Uterus (tissue), 4 donors: ENCODE results near the gene RASL10A. TPM values are rescaled to one million over a fixed set of nuclear protein-coding genes. Genes with fewer than 3 reads are reported as not detected.

Source experiments
- DNase-seq, 2 donors: peaks; one replicate each; pipeline ENCODE4 v3.0.0-alpha.2; 2019 to 2020
- H3K27ac ChIP-seq, 2 donors: fragments of 200-600 bp; sonication (generic); 1 replicate in 1 of 2; 2 replicates in 1 of 2; pipeline ENCODE4 v1.5.1; 2016 to 2018
- H3K27me3 ChIP-seq, 2 donors: fragments of 200-600 bp; sonication (generic); one replicate each; pipeline ENCODE4 v1.5.1; 2018 to 2019; ENCODE audit warnings: control low read depth in 1 of 2
- H3K36me3 ChIP-seq, 2 donors: fragments of 200-600 bp; sonication (generic); one replicate each; pipeline ENCODE4 v1.5.1; 2019; ENCODE audit warnings: control low read depth in 1 of 2
- H3K4me1 ChIP-seq, 2 donors: fragments of 200-600 bp; sonication (generic); one replicate each; pipeline ENCODE4 v1.5.1; 2018 to 2019; ENCODE audit warnings: control low read depth in 1 of 2
- H3K4me3 ChIP-seq, 2 donors: fragments of 200-600 bp; sonication (generic); 1 replicate in 1 of 2; 2 replicates in 1 of 2; pipeline ENCODE4 v1.5.1; 2018 to 2019; ENCODE audit warnings: mild to moderate bottlenecking in 1 of 2
- H3K9me3 ChIP-seq, 2 donors: fragments of 200-600 bp; sonication (generic); one replicate each; pipeline ENCODE4 v1.5.1; 2019; ENCODE audit warnings: control low read depth in 1 of 2
- CTCF ChIP-seq, 4 experiments: fragments of 200-600 bp in 2 of 4; fragments of 450-650 bp in 2 of 4; sonication (generic) in 2 of 4; IDR thresholded peaks; one replicate each; pipeline ENCODE4 v1.5.1; 2016 to 2019; ENCODE audit warnings: antibody characterized with exemption in 4 of 4, mild to moderate bottlenecking in 2 of 4, moderate library complexity in 1 of 4
- POLR2A ChIP-seq, 2 donors: fragments of 450-650 bp; IDR thresholded peaks; one replicate each; pipeline ENCODE4 v1.6.1; 2016; ENCODE audit warnings: antibody characterized with exemption in 2 of 2, mild to moderate bottlenecking in 1 of 2, moderate library complexity in 1 of 2
- intact Hi-C: fragments of 100-400 bp; cut with DNase I; formaldehyde crosslinking; loops from one replicate; pipeline ENCODE4 v1.15.1; 2023; ENCODE audit warnings: low total_unique reads
- total RNA-seq, 4 donors: library from RNA; depleted of rRNA in 3 of 4; stranded (reverse); fragments of >200 nt in 3 of 4; gene quantifications; one replicate each; pipeline versions ENCODE4 v1.1.0 to v1.2.4, GENCODE V29; 2014 to 2023
- donor health status: DM: yes; HTN: yes; CAD: no.

Gene RASL10A
- total RNA-seq, 4 donors from 2014 or later = 0.35 to 3.2 (median 0.79) TPM; not detected in 1

GRCh38 chr22:29300467-29300806 is 15.1 kb downstream of the RASL10A start:
- H3K36me3 ChIP-seq = no peaks in the 10 kb centered on the region
- no peaks in the 10 kb centered on the region for H3K27me3 ChIP-seq
- intact Hi-C loops = no loop called here
- no peaks in the 10 kb centered on the region for H3K4me1 ChIP-seq
- TF ChIP-seq POLR2A (IDR thresholded peaks at IDR 0.05) (no peak), CTCF (IDR thresholded peaks at IDR 0.05) (no peak)
- no peaks in the 10 kb centered on the region for H3K9me3 ChIP-seq
- no peak overlapping the region for H3K27ac ChIP-seq
- H3K4me3 ChIP-seq = no peak overlapping the region
- no peak for DNase-seq

- no peaks in the 10 kb centered on the region for H3K27me3 ChIP-seq
- TF ChIP-seq CTCF (IDR thresholded peaks at IDR 0.05) (no peak), POLR2A (IDR thresholded peaks at IDR 0.05) (no peak)
- no peak overlapping the region for H3K4me3 ChIP-seq
- H3K4me1 ChIP-seq = no peaks in the 10 kb centered on the region
- H3K27ac ChIP-seq = no peak overlapping the region
- intact Hi-C loops = no loop called here
- no peaks in the 10 kb centered on the region for H3K36me3 ChIP-seq
- no peak for DNase-seq
- no peaks in the 10 kb centered on the region for H3K9me3 ChIP-seq
Measured at GRCh38 chr22:29299136-29299900, 16.2 kb downstream of the RASL10A start.

- intact Hi-C loops = no loop called here
- no peaks in the 10 kb centered on the region for H3K27me3 ChIP-seq
- H3K9me3 ChIP-seq = no peaks in the 10 kb centered on the region
- no peak overlapping the region for H3K27ac ChIP-seq
- TF ChIP-seq POLR2A (IDR thresholded peaks at IDR 0.05) = no peak
- TF ChIP-seq CTCF (IDR thresholded peaks at IDR 0.05) = no peak
- no peaks in the 10 kb centered on the region for H3K4me1 ChIP-seq
- DNase-seq = no peak
- no peak overlapping the region for H3K4me3 ChIP-seq
- no peaks in the 10 kb centered on the region for H3K36me3 ChIP-seq
Measured at GRCh38 chr22:29298641-29299040, 16.9 kb downstream of the RASL10A start.

GRCh38 chr22:29292379-29292778 is 23.1 kb downstream of the RASL10A start:
- no peak for DNase-seq
- Histone ChIP-seq H3K4me1 (no peaks in the 10 kb centered on the region), H3K4me3 (no peak overlapping the region), H3K27ac (no peak overlapping the region), H3K36me3 (no peaks in the 10 kb centered on the region), H3K9me3 (no peaks in the 10 kb centered on the region), H3K27me3 (no peaks in the 10 kb centered on the region)
- TF ChIP-seq POLR2A (IDR thresholded peaks at IDR 0.05) (no peak), CTCF (IDR thresholded peaks at IDR 0.05) (no peak)
- intact Hi-C loops = no loop called here

GRCh38 chr22:29291215-29291614 is 24.3 kb downstream of the RASL10A start:
- intact Hi-C loops = no loop called here
- Histone ChIP-seq H3K9me3 (no peaks in the 10 kb centered on the region), H3K36me3 (no peaks in the 10 kb centered on the region), H3K27ac (no peak overlapping the region), H3K27me3 (no peaks in the 10 kb centered on the region), H3K4me1 (no peaks in the 10 kb centered on the region), H3K4me3 (no peak overlapping the region)
- no peak for DNase-seq
- no peak for TF ChIP-seq POLR2A (IDR thresholded peaks at IDR 0.05)
- no peak for TF ChIP-seq CTCF (IDR thresholded peaks at IDR 0.05)
